ENCODE data around the gene HERPUD2.

HERPUD2 gene

GRCh38 chr7:35624299-35625186, 70.4 kb downstream of the HERPUD2 start:
- WGBS, 2 experiments = 62 to 64% methylated on average over 16 of the region's 16 CpGs
- no peak overlapping the region for H3K27ac ChIP-seq (ENCODE audit: insufficient read depth, low read depth, low read length, poor library complexity, severe bottlenecking)
- no peaks in the 10 kb centered on the region for H3K4me1 ChIP-seq (ENCODE audit: control insufficient read depth, insufficient read depth, low read length)

GRCh38 chr7:35623381-35623780, 71.6 kb downstream of the HERPUD2 start:
- Histone ChIP-seq H3K27me3 (ENCODE audit: control insufficient read depth, insufficient read depth, low read length, poor library complexity, severe bottlenecking) (no peaks in the 10 kb centered on the region), H3K27ac (ENCODE audit: insufficient read depth, low read depth, low read length, poor library complexity, severe bottlenecking) (no peak overlapping the region), H3K4me1 (ENCODE audit: control insufficient read depth, insufficient read depth, low read length) (no peaks in the 10 kb centered on the region), H3K36me3 (ENCODE audit: control insufficient read depth, insufficient read depth, low read length) (no peaks in the 10 kb centered on the region), H3K4me3 (ENCODE audit: insufficient read depth, low read depth, low read length) (no peak overlapping the region), H3K9me3 (ENCODE audit: control insufficient read depth, low read length) (no peaks in the 10 kb centered on the region)
- WGBS, 2 experiments = 83 to 96% methylated on average over 2 of the region's 2 CpGs

More at GRCh38 chr7:35624299-35625186, 70.4 kb downstream of the HERPUD2 start:
- Histone ChIP-seq H3K9me3 (ENCODE audit: control insufficient read depth, low read length) (no peaks in the 10 kb centered on the region), H3K36me3 (ENCODE audit: control insufficient read depth, insufficient read depth, low read length) (no peaks in the 10 kb centered on the region), H3K4me3 (ENCODE audit: insufficient read depth, low read depth, low read length) (no peak overlapping the region), H3K27me3 (ENCODE audit: control insufficient read depth, insufficient read depth, low read length, poor library complexity, severe bottlenecking) (no peaks in the 10 kb centered on the region)

- Histone ChIP-seq H3K4me1 (ENCODE audit: control insufficient read depth, insufficient read depth, low read length) (no peaks in the 10 kb centered on the region), H3K27me3 (ENCODE audit: control insufficient read depth, insufficient read depth, low read length, poor library complexity, severe bottlenecking) (no peaks in the 10 kb centered on the region), H3K9me3 (ENCODE audit: control insufficient read depth, low read length) (no peaks in the 10 kb centered on the region), H3K27ac (ENCODE audit: insufficient read depth, low read depth, low read length, poor library complexity, severe bottlenecking) (no peak overlapping the region), H3K4me3 (ENCODE audit: insufficient read depth, low read depth, low read length) (no peak overlapping the region), H3K36me3 (ENCODE audit: control insufficient read depth, insufficient read depth, low read length) (no peaks in the 10 kb centered on the region)
- WGBS, 2 experiments = 93 to 96% methylated on average over 1 of the region's 1 CpG
These were observed 75.1 kb downstream of the HERPUD2 start for GRCh38 chr7:35619863-35620262.

GRCh38 chr7:35617041-35617440, 77.9 kb downstream of the HERPUD2 start:
- WGBS, 2 experiments = 50 to 53% methylated on average over 2 to 3 of the region's 3 CpGs

GRCh38 chr7:35613150-35613549, 81.8 kb downstream of the HERPUD2 start:
- H3K4me1 ChIP-seq (ENCODE audit: control insufficient read depth, insufficient read depth, low read length) = no peaks in the 10 kb centered on the region
- H3K36me3 ChIP-seq (ENCODE audit: control insufficient read depth, insufficient read depth, low read length) = no peaks in the 10 kb centered on the region
- WGBS, 2 experiments = 96 to 100% methylated on average over 1 to 2 of the region's 2 CpGs
- H3K9me3 ChIP-seq (ENCODE audit: control insufficient read depth, low read length) = no peaks in the 10 kb centered on the region
- no peak overlapping the region for H3K4me3 ChIP-seq (ENCODE audit: insufficient read depth, low read depth, low read length)
- H3K27me3 ChIP-seq (ENCODE audit: control insufficient read depth, insufficient read depth, low read length, poor library complexity, severe bottlenecking) = no peaks in the 10 kb centered on the region
- no peak overlapping the region for H3K27ac ChIP-seq (ENCODE audit: insufficient read depth, low read depth, low read length, poor library complexity, severe bottlenecking)

More at GRCh38 chr7:35617041-35617440, 77.9 kb downstream of the HERPUD2 start:
- Histone ChIP-seq H3K36me3 (ENCODE audit: control insufficient read depth, insufficient read depth, low read length) (no peaks in the 10 kb centered on the region), H3K27me3 (ENCODE audit: control insufficient read depth, insufficient read depth, low read length, poor library complexity, severe bottlenecking) (no peaks in the 10 kb centered on the region), H3K4me3 (ENCODE audit: insufficient read depth, low read depth, low read length) (no peak overlapping the region), H3K9me3 (ENCODE audit: control insufficient read depth, low read length) (no peaks in the 10 kb centered on the region), H3K4me1 (ENCODE audit: control insufficient read depth, insufficient read depth, low read length) (no peaks in the 10 kb centered on the region), H3K27ac (ENCODE audit: insufficient read depth, low read depth, low read length, poor library complexity, severe bottlenecking) (no peak overlapping the region)

GRCh38 chr7:35605760-35606159, 89.2 kb downstream of the HERPUD2 start:
- Histone ChIP-seq H3K9me3 (ENCODE audit: control insufficient read depth, low read length) (no peaks in the 10 kb centered on the region), H3K36me3 (ENCODE audit: control insufficient read depth, insufficient read depth, low read length) (no peaks in the 10 kb centered on the region), H3K4me1 (ENCODE audit: control insufficient read depth, insufficient read depth, low read length) (no peaks in the 10 kb centered on the region), H3K4me3 (ENCODE audit: insufficient read depth, low read depth, low read length) (no peak overlapping the region), H3K27me3 (ENCODE audit: control insufficient read depth, insufficient read depth, low read length, poor library complexity, severe bottlenecking) (no peaks in the 10 kb centered on the region), H3K27ac (ENCODE audit: insufficient read depth, low read depth, low read length, poor library complexity, severe bottlenecking) (no peak overlapping the region)
- whole genome bisulfite sequencing, 2 experiments = 81 to 88% methylated on average over 1 of the region's 1 CpG

GRCh38 chr7:35604595-35604994, 90.3 kb downstream of the HERPUD2 start:
- no peaks in the 10 kb centered on the region for H3K9me3 ChIP-seq (ENCODE audit: control insufficient read depth, low read length)
- no peak overlapping the region for H3K27ac ChIP-seq (ENCODE audit: insufficient read depth, low read depth, low read length, poor library complexity, severe bottlenecking)
- H3K4me3 ChIP-seq (ENCODE audit: insufficient read depth, low read depth, low read length) = no peak overlapping the region

GRCh38 chr7:35599645-35600044, 95.3 kb downstream of the HERPUD2 start:
- H3K27ac ChIP-seq (ENCODE audit: insufficient read depth, low read depth, low read length, poor library complexity, severe bottlenecking) = no peak overlapping the region

More at GRCh38 chr7:35604595-35604994, 90.3 kb downstream of the HERPUD2 start:
- no peaks in the 10 kb centered on the region for H3K36me3 ChIP-seq (ENCODE audit: control insufficient read depth, insufficient read depth, low read length)
- no peaks in the 10 kb centered on the region for H3K27me3 ChIP-seq (ENCODE audit: control insufficient read depth, insufficient read depth, low read length, poor library complexity, severe bottlenecking)
- no peaks in the 10 kb centered on the region for H3K4me1 ChIP-seq (ENCODE audit: control insufficient read depth, insufficient read depth, low read length)

GRCh38 chr7:35599061-35599460, 95.9 kb downstream of the HERPUD2 start:
- WGBS, 2 experiments = 45% methylated on average over 2 of the region's 2 CpGs
- Histone ChIP-seq H3K4me3 (ENCODE audit: insufficient read depth, low read depth, low read length) (no peak overlapping the region), H3K9me3 (ENCODE audit: control insufficient read depth, low read length) (no peaks in the 10 kb centered on the region)

More at GRCh38 chr7:35599645-35600044, 95.3 kb downstream of the HERPUD2 start:
- Histone ChIP-seq H3K4me3 (ENCODE audit: insufficient read depth, low read depth, low read length) (no peak overlapping the region), H3K36me3 (ENCODE audit: control insufficient read depth, insufficient read depth, low read length) (no peaks in the 10 kb centered on the region), H3K4me1 (ENCODE audit: control insufficient read depth, insufficient read depth, low read length) (no peaks in the 10 kb centered on the region), H3K9me3 (ENCODE audit: control insufficient read depth, low read length) (no peaks in the 10 kb centered on the region), H3K27me3 (ENCODE audit: control insufficient read depth, insufficient read depth, low read length, poor library complexity, severe bottlenecking) (no peaks in the 10 kb centered on the region)
- WGBS, 2 experiments = 94 to 96% methylated on average over 1 of the region's 1 CpG

GRCh38 chr7:35596061-35596460, 98.9 kb downstream of the HERPUD2 start:
- Histone ChIP-seq H3K36me3 (ENCODE audit: control insufficient read depth, insufficient read depth, low read length) (no peaks in the 10 kb centered on the region), H3K27ac (ENCODE audit: insufficient read depth, low read depth, low read length, poor library complexity, severe bottlenecking) (no peak overlapping the region), H3K27me3 (ENCODE audit: control insufficient read depth, insufficient read depth, low read length, poor library complexity, severe bottlenecking) (no peaks in the 10 kb centered on the region), H3K4me3 (ENCODE audit: insufficient read depth, low read depth, low read length) (no peak overlapping the region), H3K4me1 (ENCODE audit: control insufficient read depth, insufficient read depth, low read length) (no peaks in the 10 kb centered on the region), H3K9me3 (ENCODE audit: control insufficient read depth, low read length) (no peaks in the 10 kb centered on the region)
- WGBS, 2 experiments = 83 to 88% methylated on average over 2 of the region's 2 CpGs

More at GRCh38 chr7:35599061-35599460, 95.9 kb downstream of the HERPUD2 start:
- Histone ChIP-seq H3K4me1 (ENCODE audit: control insufficient read depth, insufficient read depth, low read length) (no peaks in the 10 kb centered on the region), H3K27ac (ENCODE audit: insufficient read depth, low read depth, low read length, poor library complexity, severe bottlenecking) (no peak overlapping the region), H3K36me3 (ENCODE audit: control insufficient read depth, insufficient read depth, low read length) (no peaks in the 10 kb centered on the region), H3K27me3 (ENCODE audit: control insufficient read depth, insufficient read depth, low read length, poor library complexity, severe bottlenecking) (no peaks in the 10 kb centered on the region)
